Ishikawa (cell line): ENCODE data around the gene KDM5B.

Experiments used
- TAF1 ChIP-seq: IDR thresholded peaks from 2 replicates; pipeline ENCODE4 v1.6.1; 2012; ENCODE audit warnings: low read depth, mild to moderate bottlenecking
- TEAD4 ChIP-seq: IDR thresholded peaks from 2 replicates; pipeline ENCODE4 v1.6.1; 2012

Gene KDM5B

DNA sequence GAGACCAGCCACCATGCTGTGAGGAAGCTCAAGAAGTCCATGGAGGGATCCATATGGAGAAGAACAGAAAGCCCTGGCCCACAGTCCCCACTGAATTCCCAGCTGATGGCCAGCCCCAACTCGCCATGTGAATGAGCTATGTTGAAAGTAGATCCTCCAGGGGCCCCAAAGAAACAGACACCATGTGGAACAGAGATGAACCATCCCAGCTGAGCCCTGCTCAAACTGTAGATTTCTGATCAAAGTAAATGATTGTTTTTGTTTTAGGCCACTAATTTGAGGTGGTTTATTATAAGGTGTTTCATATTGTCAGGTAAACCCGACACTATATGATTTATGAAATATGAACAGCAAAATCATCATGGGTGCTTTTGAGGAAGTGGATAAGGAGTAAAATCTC is 130.8 kb downstream of the KDM5B start:
- TF ChIP-seq TAF1 = no peak
- TF ChIP-seq TEAD4 = no peak
